GM10847 (cell line): ENCODE results near the gene NOC2L.

Experiments
- POLR2A ChIP-seq: IDR thresholded peaks from 2 replicates; pipeline ENCODE4 v1.6.1; 2011; ENCODE audit not compliant: insufficient read length; ENCODE audit errors: extremely low read depth

Gene NOC2L

GRCh38 chr1:961132-961669, 2.1 kb upstream of the NOC2L start:
- no peak for TF ChIP-seq POLR2A

DNA sequence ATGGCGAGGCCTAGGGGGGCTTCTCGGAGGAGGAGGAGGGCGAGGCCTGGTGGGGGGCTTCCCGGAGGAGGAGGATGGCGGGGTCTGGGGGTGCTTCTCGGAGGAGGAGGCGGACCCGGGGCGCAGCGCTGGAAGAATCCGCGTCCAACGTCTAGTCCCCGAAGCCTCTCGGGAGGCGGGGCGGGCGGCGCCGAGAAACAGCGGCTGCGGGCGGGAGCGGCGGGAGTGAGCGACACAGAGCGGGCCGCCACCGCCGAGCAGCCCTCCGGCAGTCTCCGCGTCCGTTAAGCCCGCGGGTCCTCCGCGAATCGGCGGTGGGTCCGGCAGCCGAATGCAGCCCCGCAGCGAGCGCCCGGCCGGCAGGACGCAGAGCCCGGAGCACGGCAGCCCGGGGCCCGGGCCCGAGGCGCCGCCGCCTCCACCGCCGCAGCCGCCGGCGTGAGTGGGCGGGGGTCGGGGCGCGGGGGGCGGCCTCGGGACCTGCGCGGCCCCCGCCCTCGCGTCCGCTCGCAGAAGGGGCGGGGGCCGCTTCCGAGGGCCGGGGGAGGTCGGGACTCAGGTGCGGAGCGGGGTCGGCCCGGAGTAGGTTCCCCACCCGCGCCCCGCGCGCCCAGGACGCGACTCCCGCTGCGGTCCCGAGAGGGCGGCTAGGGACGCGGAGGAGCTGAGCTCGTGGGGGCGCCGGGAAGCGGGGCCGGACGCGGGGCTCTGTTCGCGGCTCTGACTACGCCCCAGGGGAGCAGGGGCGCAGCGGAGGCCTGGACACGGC, 1.5 kb upstream of the NOC2L start, which contains the start of gene KLHL17:
TSS of gene KLHL17 (plus strand) at position 222 of the 769 bp plus-strand sequence. CDS start at position 332, 110 bp downstream.
- peak; percentile 24 for TF ChIP-seq POLR2A

DNA sequence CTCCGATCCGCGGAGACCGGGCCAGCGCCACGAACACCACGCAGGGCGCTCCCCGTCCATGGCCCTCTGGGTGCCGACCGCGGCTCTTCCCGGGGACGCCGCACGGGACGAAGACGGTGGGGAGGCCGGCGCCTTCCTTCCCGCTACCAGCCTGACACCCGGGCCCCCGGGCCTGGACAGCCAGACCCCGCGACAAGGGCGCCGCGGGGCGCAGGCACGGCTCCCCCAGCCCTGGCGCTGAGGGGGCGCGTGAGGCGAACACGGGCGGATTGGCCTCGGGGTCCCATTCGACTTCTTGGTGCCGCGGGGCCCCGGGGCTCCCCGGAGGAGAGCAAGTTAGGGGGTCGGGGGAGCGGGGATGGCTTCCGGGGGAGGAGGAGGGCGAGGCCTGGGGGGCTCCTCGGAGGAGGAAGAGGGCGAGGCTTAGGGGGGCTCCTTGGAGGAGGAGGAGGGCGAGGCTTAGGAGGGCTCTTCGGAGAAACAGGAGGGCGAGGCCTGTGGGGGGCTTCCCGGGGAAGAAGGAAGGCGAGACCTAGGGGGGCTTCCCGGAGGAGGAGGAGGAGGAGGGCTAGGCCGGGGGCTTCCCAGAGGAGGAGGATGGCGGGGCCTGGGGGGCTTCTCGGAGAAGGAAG, 791 bp upstream of the NOC2L start:
- TF ChIP-seq POLR2A, result no peak

DNA sequence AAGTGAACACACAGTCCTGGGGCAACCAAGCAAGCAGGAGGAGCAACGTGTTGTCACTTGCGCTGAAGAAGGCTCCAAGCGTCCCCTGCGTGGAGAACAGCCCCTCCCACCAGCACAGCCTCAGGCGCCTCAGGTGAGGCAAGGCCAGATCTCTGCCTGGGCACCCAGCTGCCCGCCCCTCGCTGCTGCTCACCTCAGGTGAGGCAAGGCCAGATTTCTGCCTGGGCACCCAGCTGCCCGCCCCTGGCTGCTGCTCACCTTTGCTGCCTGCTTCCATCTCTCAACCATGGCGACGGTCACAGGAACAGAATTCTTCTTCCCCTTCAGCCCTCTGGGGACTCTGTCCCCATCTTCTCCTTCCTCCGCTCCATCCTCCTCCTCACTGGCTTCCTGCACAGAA, 2.4 kb downstream of the NOC2L start:
- TF ChIP-seq POLR2A, result no peak

GRCh38 chr1:955474-955873, 3.6 kb downstream of the NOC2L start:
- no peak for TF ChIP-seq POLR2A

DNA sequence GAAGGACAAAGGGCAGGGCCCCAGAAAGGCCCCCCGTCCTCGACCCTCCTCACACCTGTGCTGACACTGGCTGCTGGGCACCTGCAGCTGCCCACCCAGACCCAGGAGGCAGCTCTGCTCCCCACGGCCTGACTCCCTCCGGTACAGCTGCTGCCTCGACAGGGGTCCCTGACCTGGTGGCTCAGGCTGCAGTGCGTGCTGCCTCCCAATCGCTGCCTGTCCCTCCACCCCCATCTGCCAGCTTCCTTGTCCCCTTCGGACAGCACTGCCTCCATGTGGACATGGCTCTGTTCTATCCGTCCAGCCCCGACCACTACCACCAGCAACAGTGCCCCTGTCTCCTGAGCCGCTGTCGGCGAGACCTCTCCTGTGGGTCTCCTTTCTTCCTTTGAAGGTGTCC, 4.1 kb downstream of the NOC2L start:
- TF ChIP-seq POLR2A, result no peak

- no peak for TF ChIP-seq POLR2A
These were observed 5.3 kb downstream of the NOC2L start for GRCh38 chr1:953524-954320.

DNA sequence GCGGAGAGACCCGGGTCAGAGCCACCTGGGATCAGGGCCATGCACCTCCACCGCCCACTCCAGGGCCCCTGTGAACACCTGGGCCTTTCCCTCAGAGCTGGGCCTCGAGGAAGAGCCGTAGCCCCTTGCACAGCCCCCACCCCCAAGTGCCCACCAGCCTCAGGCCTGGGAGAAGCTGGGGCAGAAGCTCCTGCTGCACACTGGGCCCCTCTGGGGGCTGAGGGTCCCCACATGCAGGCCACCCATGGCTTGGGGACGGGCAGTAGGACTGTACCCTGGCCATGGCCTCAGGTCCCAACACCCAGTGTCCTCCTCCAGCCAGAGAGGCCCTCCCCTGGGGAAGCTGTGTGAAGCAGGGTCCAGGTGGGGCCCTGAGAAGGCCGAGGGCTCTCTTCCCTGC, 6.5 kb downstream of the NOC2L start:
- no peak for TF ChIP-seq POLR2A

DNA sequence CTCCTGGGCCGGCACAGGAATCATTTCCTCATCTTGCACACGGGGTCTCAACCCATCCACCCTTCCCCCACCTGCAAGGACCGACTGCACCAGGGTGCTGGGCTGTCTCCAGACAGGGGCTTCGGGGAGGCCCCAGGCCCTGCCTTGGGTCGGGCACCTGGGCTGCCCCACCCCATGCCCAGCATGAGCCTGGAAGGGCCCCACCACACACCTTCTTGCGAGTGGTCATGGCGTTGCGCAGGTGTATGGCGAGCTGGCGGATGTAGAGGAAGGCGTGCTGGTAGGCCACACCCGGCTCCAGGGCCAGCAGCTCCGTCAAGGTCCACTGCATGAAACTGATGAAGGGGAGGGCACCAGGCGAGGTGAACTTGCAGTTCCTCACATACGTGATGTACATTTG, 6.9 kb downstream of the NOC2L start:
- no peak for TF ChIP-seq POLR2A

GRCh38 chr1:951364-951763, 7.7 kb downstream of the NOC2L start:
- no peak for TF ChIP-seq POLR2A

DNA sequence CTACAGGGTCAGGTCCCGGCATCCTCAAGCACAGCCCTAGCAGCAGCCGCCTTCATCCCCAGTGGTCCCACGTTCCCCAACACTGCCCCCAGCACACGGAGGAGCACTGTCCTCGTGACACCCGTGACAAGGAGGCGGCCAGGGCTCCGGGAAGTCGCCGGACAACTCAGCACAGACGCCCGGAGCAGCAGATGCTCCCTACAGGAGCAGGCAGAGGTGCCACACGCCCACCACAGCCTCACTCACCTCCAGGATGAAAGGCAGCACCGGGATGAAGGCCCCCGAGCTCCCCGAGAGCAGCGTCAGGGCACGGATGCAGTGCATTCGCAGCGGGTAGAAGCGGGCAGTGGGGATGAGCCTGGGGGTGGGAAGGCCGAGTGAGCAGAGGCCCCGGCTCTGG, 8.2 kb downstream of the NOC2L start:
- no peak for TF ChIP-seq POLR2A

- TF ChIP-seq POLR2A, result no peak
These were observed 8.8 kb downstream of the NOC2L start for GRCh38 chr1:950268-950667.

- TF ChIP-seq POLR2A, result no peak
These were observed 11.1 kb downstream of the NOC2L start for GRCh38 chr1:947958-948357.

GRCh38 chr1:945688-946556, 13.1 kb downstream of the NOC2L start:
- TF ChIP-seq POLR2A, result no peak

GRCh38 chr1:944341-945325, 14.4 kb downstream of the NOC2L start:
- TF ChIP-seq POLR2A, result no peak
